Muscle layer of duodenum (tissue), 2 donors: ENCODE measurements around the gene HSD17B4.
"Not testable (repeated sequence)": the region's sequence is repeated elsewhere in the genome, so short reads cannot be mapped to it uniquely, and the experiment has no call there.

Source experiments
- H3K27ac ChIP-seq: one replicate; pipeline ENCODE4 v1.7.0; 2013; ENCODE audit warnings: mild to moderate bottlenecking, low read length
- H3K27me3 ChIP-seq: one replicate; pipeline ENCODE4 v1.7.0; 2013; ENCODE audit warnings: low read depth, mild to moderate bottlenecking, control low read depth, low read length
- H3K36me3 ChIP-seq, 2 donors: one replicate each; pipeline ENCODE4 v1.7.0; 2013; ENCODE audit warnings: low read length in 2 of 2, control low read depth in 1 of 2, mild to moderate bottlenecking in 1 of 2; ENCODE audit not compliant: insufficient read depth in 2 of 2, control insufficient read depth in 1 of 2
- H3K4me1 ChIP-seq, 2 donors: one replicate each; pipeline ENCODE4 v1.7.0; 2013; ENCODE audit warnings: low read length in 2 of 2, mild to moderate bottlenecking in 2 of 2, control low read depth in 1 of 2, moderate library complexity in 1 of 2; ENCODE audit not compliant: insufficient read depth in 2 of 2, control insufficient read depth in 1 of 2
- H3K4me3 ChIP-seq, 2 donors: one replicate each; pipeline ENCODE4 v1.7.0; 2013; ENCODE audit warnings: low read length in 2 of 2, low read depth in 1 of 2, mild to moderate bottlenecking in 1 of 2
- H3K9me3 ChIP-seq, 2 donors: one replicate each; pipeline ENCODE4 v1.7.0; 2013; ENCODE audit warnings: low read length in 2 of 2, control low read depth in 1 of 2, mild to moderate bottlenecking in 1 of 2; ENCODE audit not compliant: control insufficient read depth in 1 of 2
- donor health status: healthy.

The HSD17B4 gene

DNA sequence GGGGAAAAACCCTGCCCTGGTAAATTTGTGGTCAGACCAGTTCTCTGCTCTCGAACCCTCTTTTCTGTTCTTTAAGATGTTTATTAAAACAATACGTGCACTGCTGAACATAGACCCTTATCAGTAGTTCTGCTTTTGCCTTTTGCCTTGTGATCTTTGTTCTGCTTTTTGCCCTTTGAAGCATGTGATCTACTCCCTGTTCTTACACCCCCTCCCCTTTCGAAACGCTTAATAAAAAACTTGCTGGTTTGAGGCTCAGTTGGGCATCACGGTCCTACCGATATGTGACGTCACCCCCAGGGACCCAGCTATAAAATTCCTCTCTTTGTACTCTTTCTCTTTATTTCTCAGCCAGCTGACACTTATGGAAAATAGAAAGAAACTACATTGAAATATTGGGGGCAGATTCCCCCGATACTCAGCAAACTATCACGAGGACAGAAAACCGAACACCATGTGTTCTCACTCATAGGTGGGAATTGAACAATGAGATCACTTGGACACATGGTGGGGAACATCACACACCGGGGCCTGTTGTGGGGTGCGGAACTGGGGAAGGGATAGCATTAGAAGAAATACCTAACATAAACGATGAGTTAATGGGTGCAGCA lies 38.1 kb upstream of the HSD17B4 start:
- H3K4me1 ChIP-seq = peaks cover 5 to 21% of the 10 kb centered on the region in 2 donors
- H3K27ac ChIP-seq, H3K4me3 ChIP-seq, H3K27me3 ChIP-seq, H3K36me3 ChIP-seq, H3K9me3 ChIP-seq: not testable (repeated sequence)

DNA sequence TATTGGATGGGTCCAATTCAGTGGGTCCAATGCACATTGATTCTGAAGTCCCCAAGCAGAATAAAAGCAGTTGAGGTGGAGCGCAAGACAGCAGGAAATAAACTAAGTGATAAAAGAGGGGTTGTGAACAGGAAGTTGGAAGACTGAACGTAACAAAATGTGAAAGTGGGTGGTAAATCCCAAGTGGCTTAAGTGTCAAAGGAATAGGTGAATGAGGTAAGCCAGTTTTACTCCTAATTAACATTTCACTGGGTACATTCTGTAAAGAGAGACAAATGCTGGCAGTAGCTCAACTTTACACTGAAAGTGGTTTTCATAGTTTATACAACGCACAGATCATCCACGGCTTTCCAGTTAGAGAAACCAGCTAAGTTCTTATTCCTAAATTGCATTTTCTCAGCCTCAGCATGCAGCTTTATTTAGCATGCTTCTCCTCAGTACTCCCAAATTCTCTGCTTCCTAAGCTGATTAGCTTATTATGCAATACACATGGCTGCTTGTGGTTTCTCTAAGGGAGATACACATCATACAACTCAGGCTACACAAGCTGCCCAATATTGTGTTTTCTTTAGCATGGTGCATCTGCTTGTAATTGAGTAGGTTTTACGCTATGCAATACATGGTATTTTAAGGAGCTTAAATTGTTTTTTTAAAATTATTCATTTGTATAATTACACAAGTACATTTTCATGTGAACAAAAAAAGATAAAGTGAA lies 34.2 kb upstream of the HSD17B4 start:
- H3K9me3 ChIP-seq = no peaks in the 10 kb centered on the region
- H3K36me3 ChIP-seq = no peaks in the 10 kb centered on the region
- H3K27ac ChIP-seq = peak overlapping the region; percentile 2
- peaks cover 0 to 7% of the 10 kb centered on the region in 2 donors for H3K4me1 ChIP-seq
- H3K27me3 ChIP-seq = no peaks in the 10 kb centered on the region
- no peak overlapping the region for H3K4me3 ChIP-seq

- no peak overlapping the region for H3K27ac ChIP-seq
Observed at GRCh38 chr5:119418606-119419100, 33.6 kb upstream of the HSD17B4 start.

DNA sequence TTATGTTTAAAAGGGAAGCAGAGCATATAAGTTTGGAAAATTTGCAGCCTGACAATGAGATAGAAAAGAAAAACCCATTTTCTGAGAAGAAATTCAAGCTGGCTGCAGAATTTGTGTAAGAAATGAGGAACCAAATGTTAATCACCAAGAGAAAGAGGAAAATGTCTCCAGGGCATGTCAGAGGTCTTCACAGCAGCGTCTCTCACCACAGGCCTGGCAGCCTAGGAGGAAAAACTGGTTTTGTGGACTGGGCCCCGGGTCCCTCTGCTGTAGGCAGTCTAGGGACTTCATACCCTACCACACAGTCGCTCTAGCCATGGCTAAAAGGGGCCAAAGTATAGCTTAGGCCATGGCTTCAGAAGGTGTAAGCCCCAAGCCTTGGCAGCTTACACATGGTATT lies 32.1 kb upstream of the HSD17B4 start:
- Histone ChIP-seq H3K27me3 (no peaks in the 10 kb centered on the region), H3K27ac (no peak overlapping the region), H3K4me3 (no peak overlapping the region), H3K9me3 (no peaks in the 10 kb centered on the region), H3K36me3 (no peaks in the 10 kb centered on the region), H3K4me1 (peaks cover 0 to 7% of the 10 kb centered on the region in 2 donors)

More at GRCh38 chr5:119418606-119419100, 33.6 kb upstream of the HSD17B4 start:
- Histone ChIP-seq H3K27me3 (no peaks in the 10 kb centered on the region), H3K36me3 (no peaks in the 10 kb centered on the region), H3K4me1 (peaks cover 0 to 7% of the 10 kb centered on the region in 2 donors), H3K9me3 (no peaks in the 10 kb centered on the region), H3K4me3 (no peak overlapping the region)

DNA sequence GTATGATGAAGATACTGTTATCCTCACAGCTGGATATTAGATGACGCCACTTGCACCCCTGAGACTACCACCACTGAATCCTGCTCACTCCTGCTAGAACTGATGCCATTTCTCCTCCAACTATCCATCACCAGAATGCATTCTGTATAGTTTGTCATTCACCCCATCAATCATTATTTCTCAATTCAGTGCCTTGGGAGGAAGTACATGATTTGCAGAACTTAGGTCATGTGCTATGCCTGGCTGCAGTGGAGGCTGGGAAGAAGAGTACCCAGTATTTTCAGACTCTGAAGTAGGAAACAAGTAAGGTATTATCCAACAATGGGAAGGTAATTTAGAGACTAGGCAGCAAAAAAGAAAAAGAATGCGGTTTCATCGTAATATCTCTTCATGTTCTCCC lies 26.2 kb upstream of the HSD17B4 start:
- H3K27ac ChIP-seq = no peak overlapping the region
- H3K4me3 ChIP-seq = no peak overlapping the region
- no peaks in the 10 kb centered on the region for H3K9me3 ChIP-seq
- H3K27me3 ChIP-seq = no peaks in the 10 kb centered on the region
- H3K4me1 ChIP-seq = no peaks in the 10 kb centered on the region
- no peaks in the 10 kb centered on the region for H3K36me3 ChIP-seq

DNA sequence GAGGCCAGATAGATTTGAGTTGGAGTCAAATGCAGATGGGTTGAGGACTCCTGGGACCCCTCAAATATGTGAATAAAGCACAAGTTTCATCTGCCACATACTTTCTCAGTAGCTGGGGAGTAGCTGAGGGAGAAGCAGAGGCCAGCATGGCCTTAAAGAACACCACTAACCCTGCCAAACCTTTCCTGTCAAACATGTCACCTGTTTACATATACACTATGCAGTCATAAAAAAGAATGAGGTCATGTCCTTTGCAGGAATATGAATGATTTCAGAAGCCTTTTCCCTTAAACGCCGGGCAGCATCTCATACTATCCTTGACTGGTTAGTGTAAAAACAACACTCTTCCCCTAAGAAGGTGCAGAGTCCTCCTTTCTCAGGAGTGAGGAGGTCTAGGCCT lies 25.2 kb upstream of the HSD17B4 start:
- no peaks in the 10 kb centered on the region for H3K9me3 ChIP-seq
- H3K27me3 ChIP-seq = no peaks in the 10 kb centered on the region
- no peak overlapping the region for H3K27ac ChIP-seq
- no peak overlapping the region for H3K4me3 ChIP-seq
- H3K4me1 ChIP-seq = no peaks in the 10 kb centered on the region
- no peaks in the 10 kb centered on the region for H3K36me3 ChIP-seq

- H3K4me3 ChIP-seq, H3K27ac ChIP-seq, H3K27me3 ChIP-seq, H3K36me3 ChIP-seq, H3K4me1 ChIP-seq, H3K9me3 ChIP-seq: not testable (repeated sequence)
Observed at GRCh38 chr5:119427596-119427995, 24.7 kb upstream of the HSD17B4 start.

GRCh38 chr5:119428166-119428565 lies 24.1 kb upstream of the HSD17B4 start:
- H3K36me3 ChIP-seq, H3K9me3 ChIP-seq, H3K27ac ChIP-seq, H3K4me1 ChIP-seq, H3K4me3 ChIP-seq, H3K27me3 ChIP-seq: not testable (repeated sequence)

GRCh38 chr5:119428574-119428973 lies 23.7 kb upstream of the HSD17B4 start:
- not testable (repeated sequence) for H3K4me3 ChIP-seq, H3K4me1 ChIP-seq, H3K9me3 ChIP-seq, H3K27ac ChIP-seq, H3K36me3 ChIP-seq, H3K27me3 ChIP-seq

- H3K9me3 ChIP-seq, H3K4me3 ChIP-seq, H3K27me3 ChIP-seq, H3K36me3 ChIP-seq, H3K4me1 ChIP-seq, H3K27ac ChIP-seq: not testable (repeated sequence)
Observed at GRCh38 chr5:119432674-119433237, 19.5 kb upstream of the HSD17B4 start.

DNA sequence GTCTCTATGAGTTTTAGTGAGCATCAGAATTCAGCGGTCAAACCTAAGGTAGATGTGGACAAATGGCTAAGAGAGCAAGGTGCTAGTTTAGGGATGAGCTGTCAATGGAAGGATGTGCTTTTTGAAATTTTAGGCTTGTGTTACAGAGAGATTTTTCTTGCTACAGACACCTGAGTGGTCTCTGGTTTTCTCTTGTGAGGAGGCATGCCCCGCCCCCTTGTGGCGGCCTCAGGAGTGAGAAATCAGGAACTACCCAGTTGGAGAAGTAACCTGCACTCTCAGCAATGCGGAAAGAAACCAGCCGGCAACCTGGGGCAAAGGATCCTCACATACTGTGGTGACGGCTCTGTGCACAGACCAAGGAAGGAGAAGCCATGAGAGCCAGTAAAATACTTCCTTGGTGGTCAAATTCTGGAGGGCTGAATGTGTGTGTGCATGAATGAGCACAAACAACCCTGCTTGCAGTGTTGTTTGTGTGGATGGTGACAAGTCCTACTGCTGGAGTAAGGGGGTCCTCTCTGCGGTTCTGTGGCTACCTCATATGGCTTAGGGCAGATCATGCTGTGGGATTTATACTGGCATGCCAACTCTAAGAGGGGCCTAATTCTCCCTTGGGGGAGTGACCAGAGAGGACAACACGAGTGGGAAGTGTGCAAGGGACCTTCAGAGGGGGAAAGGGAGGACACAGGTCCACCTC lies 16.7 kb upstream of the HSD17B4 start:
- no peaks in the 10 kb centered on the region for H3K9me3 ChIP-seq
- H3K36me3 ChIP-seq = no peaks in the 10 kb centered on the region
- no peaks in the 10 kb centered on the region for H3K27me3 ChIP-seq
- no peak overlapping the region for H3K27ac ChIP-seq
- no peak overlapping the region for H3K4me3 ChIP-seq
- no peaks in the 10 kb centered on the region for H3K4me1 ChIP-seq
